Measurements from ENCODE around the gene NTM.

- no peak for TF ChIP-seq CTCF (IDR thresholded peaks at IDR 0.05)
- TF ChIP-seq POLR2A (IDR thresholded peaks at IDR 0.05) = no peak
Measured at GRCh38 chr11:132296946-132297610, 926.7 kb downstream of the NTM start.

Measured in esophagus squamous epithelium (tissue), 4 donors.